K562 (cell line): ENCODE results near the gene VDAC2. TPM values are rescaled to one million over a fixed set of nuclear protein-coding genes. Genes with fewer than 3 reads are reported as not detected.
A peak's percentile ranks its signal among the peaks of the same experiment; 100 is the strongest.

Experiments
- ATAC-seq: fragments of 200-7000 bp; cut with Tn5 transposase; 3 replicates; pipeline ENCODE4 v1.9.1; 2020; ENCODE audit warnings: moderate library complexity
- BruUV-seq: library from RNA; stranded (reverse); fragments of 400-500 nt; replicated peaks from 2 replicates; lab custom pipeline; 2021; lab: Mats Ljungman, UMichigan
- CTCF ChIA-PET: fragments of 300-600 bp; formaldehyde crosslinking; extraction: SDS; loops from one replicate; lab custom pipeline; 2021; ENCODE audit warnings: low intra/inter-chr PET ratio; lab: Yijun Ruan, JAX
- POLR2A ChIA-PET: fragments of 300-600, 350-650 bp; sonication (Branson Sonifier 250); formaldehyde crosslinking; extraction: SDS; loops from one replicate; lab custom pipeline; 2021; ENCODE audit warnings: antibody characterized with exemption, inconsistent platforms; lab: Yijun Ruan, JAX
- DNase-seq, 4 experiments: peaks; one replicate each; pipeline versions ENCODE4 v3.0.0 to v3.0.0-alpha.2; 2011 to 2018; ENCODE audit warnings: low spot score in 3 of 4, mixed read lengths in 3 of 4; ENCODE audit errors: extremely low read depth in 1 of 4
- FAIRE-seq: peaks from 2 replicates; lab custom pipeline; 2011; peaks lifted over from hg19 to GRCh38; lab: Jason Lieb, UNC
- H2AFZ ChIP-seq: 2 replicates; pipeline ENCODE4 v1.6.0; 2011; ENCODE audit warnings: low read depth, low read length, control low read depth, inconsistent platforms
- H3K27ac ChIP-seq: fragments of 200-600 bp; 3 replicates; pipeline ENCODE4 v1.8.0; 2011; ENCODE audit warnings: low read depth, mild to moderate bottlenecking, control low read depth, inconsistent platforms, low read length, moderate library complexity, mixed read lengths; ENCODE audit errors: extremely low read depth
- H3K27me3 ChIP-seq, 2 experiments: fragments of 300-600 bp in 1 of 2; 2 replicates in 1 of 2; 3 replicates in 1 of 2; pipeline versions ENCODE4 v1.6.0 to v1.8.0; 2011; ENCODE audit warnings: inconsistent platforms in 2 of 2, low read length in 2 of 2, mild to moderate bottlenecking in 1 of 2, mixed read lengths in 1 of 2, moderate library complexity in 1 of 2; ENCODE audit not compliant: control insufficient read depth in 2 of 2, insufficient read depth in 2 of 2
- H3K36me3 ChIP-seq: fragments of 300-600 bp; 3 replicates; pipeline ENCODE4 v1.8.0; 2011; ENCODE audit warnings: mild to moderate bottlenecking, low read length, inconsistent platforms; ENCODE audit not compliant: control insufficient read depth, insufficient read depth
- H3K4me1 ChIP-seq, 2 experiments: fragments of 200-600 bp in 1 of 2; replicated peaks in 1 of 2; 2 replicates in 1 of 2; 3 replicates in 1 of 2; pipeline versions ENCODE4 v1.5.1 to v1.8.0; 2011; ENCODE audit warnings: inconsistent platforms in 2 of 2, low read length in 2 of 2, mild to moderate bottlenecking in 1 of 2, mixed read lengths in 1 of 2, moderate library complexity in 1 of 2; ENCODE audit not compliant: control insufficient read depth in 2 of 2, insufficient read depth in 2 of 2
- H3K4me2 ChIP-seq: 2 replicates; pipeline ENCODE4 v1.6.1; 2011; ENCODE audit warnings: low read length, control low read depth, inconsistent platforms, mixed read lengths; ENCODE audit not compliant: insufficient read depth
- H3K4me3 ChIP-seq: fragments of 200-600 bp; sonication (generic), shearing (Covaris generic); 2 replicates; pipeline ENCODE4 v1.5.1; 2016; ENCODE audit warnings: control low read depth, inconsistent platforms
- H3K79me2 ChIP-seq: fragments of 200-600 bp; 3 replicates; pipeline ENCODE4 v1.8.0; 2011; ENCODE audit warnings: low read length, inconsistent platforms; ENCODE audit not compliant: control insufficient read depth, insufficient read depth
- H3K9ac ChIP-seq, 2 experiments: 2 replicates each; pipeline versions ENCODE4 v1.6.0 to v1.6.1; 2011; ENCODE audit warnings: low read depth in 2 of 2, low read length in 2 of 2, control low read depth in 1 of 2, inconsistent platforms in 1 of 2, mild to moderate bottlenecking in 1 of 2, mixed read lengths in 1 of 2; ENCODE audit not compliant: insufficient read depth in 1 of 2
- H3K9me1 ChIP-seq: one replicate; pipeline ENCODE4 v1.6.0; 2011; ENCODE audit warnings: inconsistent platforms, mild to moderate bottlenecking, low read length, moderate library complexity; ENCODE audit not compliant: control insufficient read depth, insufficient read depth
- H3K9me3 ChIP-seq: replicated peaks from 2 replicates; pipeline ENCODE4 v1.5.1; 2011; ENCODE audit warnings: low read depth, low read length, inconsistent platforms; ENCODE audit not compliant: control insufficient read depth, insufficient read depth
- H4K20me1 ChIP-seq: replicated peaks from 2 replicates; pipeline ENCODE4 v1.6.1; 2011; ENCODE audit warnings: low read length, inconsistent platforms, mixed read lengths; ENCODE audit not compliant: control insufficient read depth, insufficient read depth
- FOXJ2 ChIP-seq: fragments of 200-800 bp; sonication (Bioruptor generic); IDR thresholded peaks from 2 replicates; pipeline ENCODE4 v1.6.1; 2016; ENCODE audit warnings: missing genetic modification characterization, missing compliant biosample characterization
- NCOA1 ChIP-seq: fragments of 450-650 bp; IDR thresholded peaks from 2 replicates; pipeline ENCODE4 v1.6.1; 2016; ENCODE audit warnings: low read depth
- POLR3G ChIP-seq: IDR thresholded peaks from 2 replicates; pipeline ENCODE4 v1.6.1; 2011; ENCODE audit not compliant: insufficient read length, insufficient replicate concordance; ENCODE audit errors: extremely low read depth
- whole genome bisulfite sequencing: fragments of 100-300 bp; shearing (Covaris generic); methylation state at CpG from one replicate; pipeline ENCODE4 v1.1.6; 2016; ENCODE audit warnings: low coverage, mixed read lengths; ENCODE audit not compliant: insufficient coverage; ENCODE audit errors: missing lambda C conversion rate; 5-methylcytosine and 5-hydroxymethylcytosine counted together
- in situ Hi-C: fragments of 300-500 bp; cut with MboI; formaldehyde crosslinking; loops from 4 replicates; pipeline ENCODE4 v1.15.0; 2018; ENCODE audit warnings: inconsistent platforms, mixed read lengths
- intact Hi-C: fragments of 100-400 bp; cut with micrococcal nuclease; formaldehyde crosslinking; loops from 2 replicates; pipeline ENCODE4 v1.14.2; 2022
- polyA plus RNA-seq, 8 experiments: library from polyadenylated mRNA; depleted of rRNA in 4 of 8; stranded (reverse) in 5 of 8; unstranded in 3 of 8; fragments of >200 nt; fragmentation: Nextera tagmentation in 2 of 8; fragmentation: Illumina TruSeq in 1 of 8; extraction: Ambion mirVana in 2 of 8; extraction: Trizol in 1 of 8; gene quantifications; 2 replicates each; pipeline versions ENCODE4 v1.2.1 to v1.2.3, GENCODE V29; 2011 to 2014; ENCODE audit warnings: inconsistent platforms in 1 of 8, missing spikeins in 1 of 8
- total RNA-seq, 7 experiments: library from RNA; depleted of rRNA in 6 of 7; stranded (reverse); fragments of >200 nt in 6 of 7; fragmentation: Illumina TruSeq in 2 of 7; extraction: Trizol in 2 of 7; gene quantifications; 2 replicates each; pipeline versions ENCODE4 v1.2.1 to v1.2.3, GENCODE V29; 2011 to 2021; ENCODE audit warnings: low replicate concordance in 1 of 7
- TF ChIP-seq, protein P1 (sequence below): fragments of 250-450 bp; sonication (Bioruptor Pico); IDR thresholded peaks from 2 replicates; pipeline ENCODE4 v1.9.0; 2021; ENCODE audit warnings: mild to moderate bottlenecking

Gene VDAC2
- total and polyA plus RNA-seq, 9 of the 15 experiments (the other 6 are each of a cell fraction or from before 2014, with no cell fraction given) = 139 to 450 (median 250) TPM

DNA sequence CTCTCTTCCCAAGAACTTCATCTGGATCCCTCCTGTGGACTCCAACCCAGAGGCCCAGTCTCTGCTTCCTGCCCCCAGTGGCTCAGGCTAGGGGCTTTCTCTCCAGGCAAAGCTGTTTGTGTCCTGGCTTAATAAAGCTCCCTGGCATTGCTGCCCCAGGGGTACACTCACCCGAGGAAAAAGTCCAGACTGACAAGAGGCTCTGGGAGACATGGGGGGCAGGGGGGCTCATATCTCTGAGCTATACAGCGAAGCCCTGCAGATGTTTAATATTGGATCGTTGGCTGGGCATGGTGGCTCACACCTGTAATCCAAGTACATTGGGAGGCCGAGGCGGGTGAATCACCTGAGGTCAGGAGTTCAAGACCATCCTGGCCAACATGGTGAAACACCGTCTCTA, 35.9 kb downstream of the VDAC2 start:
- 38% methylated on average over 6 of the region's 6 CpGs for WGBS

DNA sequence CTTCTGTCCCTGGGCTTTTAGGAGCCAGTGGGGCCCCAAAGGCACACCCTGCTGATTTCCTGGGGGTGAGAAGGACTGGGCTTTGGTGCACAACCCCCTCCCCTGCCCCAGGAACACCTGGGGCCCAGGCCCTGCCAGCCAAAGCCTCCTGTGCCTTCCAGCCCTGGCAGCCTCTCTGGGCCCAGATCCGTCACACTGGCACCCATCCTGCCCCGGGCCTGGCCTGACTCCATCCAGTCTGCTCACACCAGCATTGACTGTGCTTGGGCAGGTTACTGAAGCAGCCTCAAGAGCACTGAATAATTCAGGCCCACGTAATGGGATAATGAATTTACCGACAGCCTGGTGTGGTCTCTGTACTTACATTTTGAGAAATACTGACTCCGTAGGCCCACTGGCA, 37.2 kb downstream of the VDAC2 start:
- intact Hi-C loops = no loop called here
- BruUV-seq = no TSS peak
- Histone ChIP-seq H3K36me3 (no peaks in the 10 kb centered on the region), H3K9me3 (0 out of 2 replicates have a peak, but pooled peaks cover 2% of the 10 kb centered on the region), H2AFZ (no peak overlapping the region), H3K4me2 (no peak overlapping the region), H3K4me3 (no peak overlapping the region), H3K27ac (no peak overlapping the region)
- ATAC-seq = no peak
- CTCF ChIA-PET = no interaction called here
- WGBS = 23% methylated on average over 5 of the region's 5 CpGs
- no peak for FAIRE-seq
- TF ChIP-seq POLR3G = no peak
- TF ChIP-seq, protein P1, sequence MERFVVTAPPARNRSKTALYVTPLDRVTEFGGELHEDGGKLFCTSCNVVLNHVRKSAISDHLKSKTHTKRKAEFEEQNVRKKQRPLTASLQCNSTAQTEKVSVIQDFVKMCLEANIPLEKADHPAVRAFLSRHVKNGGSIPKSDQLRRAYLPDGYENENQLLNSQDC (CRISPR knock-in tag) = no peak
- TF ChIP-seq FOXJ2 (tag) = no peak
- TF ChIP-seq, all 486 proteins: peak for 0
- Histone ChIP-seq H4K20me1 (no peaks in the 10 kb centered on the region), H3K27me3 (peaks cover 0 to 5% of the 10 kb centered on the region in 2 experiments; a peak in 1 of 5 replicates), H3K9ac (peak overlapping the region in 1 of 2 experiments; percentile 24; a peak in 1 of 4 replicates), H3K9me1 (no peaks in the 10 kb centered on the region), H3K4me1 (peaks cover 7 to 25% of the 10 kb centered on the region in 2 experiments; a peak in 4 of 5 replicates), H3K79me2 (no peaks in the 10 kb centered on the region)
- in situ Hi-C loops = no loop called here
- POLR2A ChIA-PET = interaction anchor here (1.4 to 2.4 kb wide), 3 partner anchors 10 to 15 kb away, joined by 3 to 14 read pairs (median 6); no protein-coding TSS in a partner anchor
- no peak for DNase-seq

More for the DNA sequence above, 35.9 kb downstream of the VDAC2 start:
- FAIRE-seq (no peak), DNase-seq (no peak), ATAC-seq (no peak)
- POLR2A ChIA-PET = interaction anchor here (1.4 to 2.4 kb wide), 4 partner anchors 9 to 15 kb away, joined by 3 to 14 read pairs (median 6); partner anchors contain the start of gene COMTD1
- no peak overlapping the region for H3K27ac ChIP-seq
- H2AFZ ChIP-seq = no peak overlapping the region
- no peak overlapping the region for H3K9ac ChIP-seq
- CTCF ChIA-PET = no interaction called here
- H3K27me3 ChIP-seq = peaks cover 0 to 5% of the 10 kb centered on the region in 2 experiments; a peak in 1 of 5 replicates
- intact Hi-C loops = no loop called here
- H4K20me1 ChIP-seq = no peaks in the 10 kb centered on the region
- no TSS peak for BruUV-seq
- no peak overlapping the region for H3K4me3 ChIP-seq
- H3K9me1 ChIP-seq = no peaks in the 10 kb centered on the region
- TF ChIP-seq NCOA1 = no peak
- TF ChIP-seq, all 486 proteins: peak for 0
- no peaks in the 10 kb centered on the region for H3K9me3 ChIP-seq
- H3K36me3 ChIP-seq = no peaks in the 10 kb centered on the region
- in situ Hi-C loops = no loop called here
- H3K4me2 ChIP-seq = no peak overlapping the region
- no peaks in the 10 kb centered on the region for H3K79me2 ChIP-seq
- peaks cover 7 to 25% of the 10 kb centered on the region in 2 experiments; a peak in 4 of 5 replicates for H3K4me1 ChIP-seq
